GM18511 (cell line): Measurements from ENCODE around the gene HPS1.
A peak's percentile ranks its signal among the peaks of the same experiment; 100 is the strongest.

Experiments
- ATAC-seq: cut with Tn5 transposase; IDR thresholded peaks from one replicate; pipeline ENCODE4 v1.9.1; 2021; ENCODE audit warnings: mild to moderate bottlenecking, moderate library complexity; ENCODE audit not compliant: unreplicated experiment

The HPS1 gene

GRCh38 chr10:98433881-98434732 lies 12.6 kb downstream of the HPS1 start:
- ATAC-seq: no peak

- ATAC-seq: no peak
Observed at GRCh38 chr10:98433371-98433770, 13.4 kb downstream of the HPS1 start.

- ATAC-seq: no peak
Observed at GRCh38 chr10:98432330-98432729, 14.4 kb downstream of the HPS1 start.

GRCh38 chr10:98431016-98431415 lies 15.7 kb downstream of the HPS1 start:
- ATAC-seq: no peak

GRCh38 chr10:98430427-98430826 lies 16.3 kb downstream of the HPS1 start:
- ATAC-seq: no peak

- no peak for ATAC-seq
Observed at GRCh38 chr10:98429320-98430072, 17.2 kb downstream of the HPS1 start.

DNA sequence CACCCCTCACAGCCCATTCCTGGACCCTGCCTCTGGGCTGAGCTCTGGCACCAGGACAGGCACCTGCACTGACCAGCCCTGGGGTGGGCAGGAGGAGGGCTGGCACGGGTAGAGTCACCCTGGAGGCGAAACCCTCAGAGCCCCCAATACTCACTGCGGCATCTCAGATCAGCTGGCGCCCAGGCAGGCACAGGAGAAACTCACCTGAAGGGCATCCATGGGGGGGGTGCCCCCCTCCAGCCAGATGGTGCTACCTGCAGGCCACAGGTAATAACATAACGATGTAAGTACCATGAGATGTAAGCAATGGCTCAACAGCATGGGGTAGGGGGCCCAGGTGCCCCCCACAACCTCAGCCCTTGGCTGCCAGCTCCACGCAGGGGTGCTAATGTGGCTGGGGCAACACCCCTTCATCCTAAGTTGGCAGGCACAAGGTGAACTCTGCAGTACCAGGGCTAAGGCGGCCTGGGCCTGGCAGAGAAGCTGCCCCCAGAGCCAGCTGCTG lies 19.7 kb downstream of the HPS1 start:
- ATAC-seq: no peak

- peak; percentile 63 for ATAC-seq
Observed at GRCh38 chr10:98425511-98426352, 21.0 kb downstream of the HPS1 start.

GRCh38 chr10:98424295-98425254 lies 22.2 kb downstream of the HPS1 start:
- no peak for ATAC-seq

DNA sequence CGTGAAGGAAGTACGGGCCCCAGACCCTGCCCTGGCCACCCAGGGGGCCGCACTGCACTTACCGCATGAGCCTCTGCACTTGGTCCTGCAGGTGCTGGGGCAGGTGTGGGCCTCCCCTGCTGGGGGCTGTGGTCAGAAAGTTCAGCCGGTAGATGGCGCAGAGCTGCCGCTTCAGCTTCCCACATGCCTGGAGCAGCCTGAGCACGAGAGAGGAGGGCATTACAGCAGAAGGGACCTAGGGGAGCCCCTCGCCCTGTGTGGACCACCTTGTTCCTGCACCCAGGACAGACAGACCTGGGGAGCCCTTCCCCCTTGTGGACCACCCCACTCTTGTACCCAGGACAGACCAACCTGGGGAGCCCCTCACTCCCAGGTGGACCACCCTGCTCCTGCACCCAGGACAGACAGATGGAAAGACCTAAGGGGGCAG lies 23.0 kb downstream of the HPS1 start:
- ATAC-seq: no peak

- ATAC-seq: no peak
Observed at GRCh38 chr10:98422182-98422581, 24.6 kb downstream of the HPS1 start.

DNA sequence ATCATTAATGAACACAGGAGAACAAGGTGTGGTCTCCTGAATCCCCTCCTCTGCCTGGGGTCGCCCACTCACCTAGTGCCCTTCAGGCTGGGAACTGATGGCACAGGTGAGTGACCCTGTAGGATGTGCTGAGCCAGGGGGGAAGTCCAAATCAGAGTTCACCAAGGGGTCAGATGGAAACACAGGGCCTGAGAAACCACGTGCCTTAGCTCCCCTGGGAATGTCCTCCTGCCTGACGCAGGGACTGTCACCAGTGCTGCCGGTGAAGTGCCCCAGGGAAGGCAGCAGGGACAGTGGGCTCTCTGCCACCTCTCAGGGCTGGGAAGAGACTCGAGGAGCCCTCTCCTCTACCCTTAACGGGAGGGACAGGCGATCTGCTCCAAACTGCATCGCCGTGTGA lies 25.9 kb downstream of the HPS1 start:
- no peak for ATAC-seq

DNA sequence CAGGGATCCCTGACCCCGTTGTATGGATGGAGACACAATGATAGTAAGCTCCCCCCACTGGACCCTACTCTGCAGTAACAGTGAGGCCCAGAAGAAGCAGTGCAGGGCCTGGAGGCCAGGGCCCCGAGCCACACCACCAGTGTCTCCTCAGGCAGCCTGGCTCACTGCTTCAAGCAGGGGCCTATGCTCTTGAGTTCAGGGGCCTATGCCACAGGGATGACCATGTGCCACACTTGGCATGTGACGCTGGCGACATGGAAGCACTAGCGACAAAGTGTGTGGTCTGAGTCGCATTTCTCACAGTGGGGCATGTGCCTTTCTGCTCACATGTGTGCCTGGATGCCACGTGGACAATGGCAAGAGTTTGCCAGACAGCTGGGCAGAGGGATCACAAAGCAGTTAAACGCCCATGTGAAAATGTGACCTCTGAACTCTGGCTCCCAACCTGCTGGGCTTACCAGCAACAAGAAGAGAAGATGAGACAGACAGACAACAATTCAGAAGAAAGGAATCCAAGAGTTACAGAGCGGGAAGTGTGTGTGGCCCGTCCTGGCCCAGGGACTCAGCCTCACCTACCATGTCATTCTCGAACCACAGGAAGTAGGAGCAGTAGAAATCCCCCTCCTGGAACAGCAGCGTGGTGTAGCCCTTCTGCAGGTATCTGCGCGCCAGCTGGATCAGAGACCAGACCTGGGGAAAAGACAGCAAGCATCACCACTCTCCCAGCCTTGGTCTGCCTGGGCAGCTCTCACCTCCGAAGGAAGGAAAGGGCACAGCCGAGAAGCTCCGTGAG lies 27.1 kb downstream of the HPS1 start:
- ATAC-seq: no peak

GRCh38 chr10:98418665-98419468 lies 27.9 kb downstream of the HPS1 start:
- no peak for ATAC-seq

GRCh38 chr10:98417973-98418664 lies 28.6 kb downstream of the HPS1 start:
- ATAC-seq: no peak

DNA sequence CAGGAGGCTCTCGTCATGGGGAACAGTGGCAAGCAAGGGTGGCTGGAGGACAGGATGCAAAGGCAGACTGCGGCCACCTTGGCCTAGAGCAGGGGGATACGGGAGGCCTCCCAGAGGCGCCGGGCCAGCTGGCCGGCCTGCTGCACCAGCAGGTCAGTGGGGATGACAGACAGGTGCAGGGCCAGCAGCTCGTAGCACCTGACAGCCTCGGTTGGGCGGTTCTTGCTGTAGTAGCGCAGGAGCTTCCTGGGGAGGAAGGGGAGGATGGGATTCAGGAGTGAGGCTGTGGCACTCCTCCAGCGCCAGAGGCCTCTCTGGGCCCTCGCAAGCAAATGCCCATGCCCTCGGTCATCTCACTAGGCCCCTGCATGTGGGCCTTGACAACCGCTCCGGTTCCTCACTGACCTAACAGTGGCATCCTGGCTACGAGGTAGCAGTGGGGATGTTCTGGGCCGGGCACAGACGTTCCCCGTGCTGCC lies 29.2 kb downstream of the HPS1 start:
- ATAC-seq: no peak

DNA sequence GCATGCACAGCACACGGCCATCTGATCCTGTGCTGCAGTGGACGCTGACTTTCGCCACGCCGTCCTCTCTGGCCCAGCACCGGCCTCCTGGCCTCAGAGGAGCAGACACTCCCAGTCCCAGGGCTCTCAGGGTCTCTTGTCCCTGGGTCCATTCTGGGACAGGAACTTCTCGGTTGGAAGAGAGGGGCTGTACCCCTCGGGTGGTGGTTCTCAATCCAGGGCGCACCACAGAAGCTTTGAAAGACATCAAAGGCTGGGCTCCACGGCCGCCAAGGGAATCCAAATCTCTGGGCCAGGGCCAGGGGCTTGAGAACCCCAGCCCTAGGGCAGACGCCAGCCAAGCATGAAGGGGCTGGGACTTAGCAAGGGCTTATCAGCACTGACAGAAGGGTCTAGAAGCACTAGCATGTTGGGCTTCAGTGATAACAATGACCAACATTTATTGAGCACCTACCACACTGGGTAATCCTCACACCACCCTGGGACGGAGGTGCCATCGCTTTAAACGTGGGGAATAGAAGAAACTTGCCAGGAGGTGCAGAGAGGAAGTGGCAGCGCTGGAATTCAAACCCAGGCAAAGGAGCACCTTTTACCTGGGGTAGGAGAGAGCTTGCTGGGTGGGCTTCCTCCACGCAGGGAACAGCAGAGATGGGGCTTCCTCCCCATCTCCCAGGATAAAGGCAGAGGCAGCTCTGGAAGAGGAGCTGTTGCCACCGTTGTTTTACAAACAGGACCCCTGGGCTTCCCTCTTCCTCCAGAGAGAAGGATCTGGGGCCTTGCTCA lies 29.9 kb downstream of the HPS1 start:
- ATAC-seq: no peak
